GM21529 (cell line): ENCODE results near the gene USP48.
"Not testable (repeated sequence)": the region's sequence is repeated elsewhere in the genome, so short reads cannot be mapped to it uniquely, and the experiment has no call there.

ENCODE experiments used
- ATAC-seq: cut with Tn5 transposase; IDR thresholded peaks from one replicate; pipeline ENCODE4 v1.9.1; 2021; ENCODE audit not compliant: unreplicated experiment

The USP48 gene

GRCh38 chr1:21638531-21639341, 144.2 kb downstream of the USP48 start:
- ATAC-seq, result no peak

DNA sequence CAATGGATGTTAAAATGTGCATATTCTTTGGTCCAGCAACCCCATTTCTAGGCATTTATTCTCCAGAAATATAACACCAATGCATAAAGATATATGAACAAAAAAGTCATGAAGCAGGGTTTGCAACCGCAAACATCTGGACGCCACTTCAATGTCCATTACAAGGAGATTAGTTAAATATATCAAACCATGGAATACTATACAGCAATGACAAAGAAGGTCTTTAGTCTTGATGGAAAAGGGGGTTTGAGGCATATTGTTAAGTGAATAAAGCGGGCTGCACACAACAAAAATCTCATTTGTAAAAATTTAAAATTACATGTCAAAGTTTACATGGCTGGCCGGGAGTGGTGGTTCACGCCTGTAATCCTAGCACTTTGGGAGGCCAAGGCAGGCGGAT, 145.4 kb downstream of the USP48 start:
- no peak for ATAC-seq

- no peak for ATAC-seq
These were observed 146.9 kb downstream of the USP48 start for GRCh38 chr1:21636029-21636428.

DNA sequence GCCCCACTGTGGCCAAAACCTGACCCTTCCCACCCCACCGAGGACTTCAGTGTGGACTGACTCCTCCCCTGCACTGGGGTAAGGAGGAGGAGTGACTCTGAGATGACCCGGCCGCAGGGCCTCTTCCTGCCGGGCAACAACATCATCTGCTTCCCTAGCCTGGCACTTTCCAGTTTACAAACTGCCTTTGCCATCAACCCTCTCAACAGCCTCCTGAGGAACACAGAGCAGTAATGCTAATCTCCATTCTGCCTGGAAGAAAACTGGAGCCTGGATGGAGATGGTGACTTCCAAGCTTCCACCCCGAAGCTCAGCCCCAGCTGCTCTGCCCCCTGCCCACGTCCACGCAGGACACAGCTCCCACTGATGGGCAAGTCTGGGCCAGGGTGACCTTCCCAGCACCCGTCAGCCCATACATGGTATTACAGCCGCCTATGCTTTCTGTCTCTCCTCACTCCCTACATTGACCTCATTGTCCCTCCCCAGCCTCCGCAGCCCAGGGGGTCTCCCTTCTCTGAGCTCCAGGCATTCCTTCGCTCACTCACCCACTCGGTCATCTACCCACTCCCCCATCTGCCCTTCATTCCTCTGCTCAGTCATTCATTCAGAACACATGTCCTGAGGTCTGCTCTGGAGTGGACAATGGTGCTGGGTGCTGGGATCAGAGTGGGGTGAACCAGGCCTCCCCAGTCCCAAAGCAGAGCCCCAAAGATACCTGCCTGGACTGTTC, 148.0 kb downstream of the USP48 start:
- ATAC-seq, result no peak

GRCh38 chr1:21633992-21634805, 148.8 kb downstream of the USP48 start:
- no peak for ATAC-seq

DNA sequence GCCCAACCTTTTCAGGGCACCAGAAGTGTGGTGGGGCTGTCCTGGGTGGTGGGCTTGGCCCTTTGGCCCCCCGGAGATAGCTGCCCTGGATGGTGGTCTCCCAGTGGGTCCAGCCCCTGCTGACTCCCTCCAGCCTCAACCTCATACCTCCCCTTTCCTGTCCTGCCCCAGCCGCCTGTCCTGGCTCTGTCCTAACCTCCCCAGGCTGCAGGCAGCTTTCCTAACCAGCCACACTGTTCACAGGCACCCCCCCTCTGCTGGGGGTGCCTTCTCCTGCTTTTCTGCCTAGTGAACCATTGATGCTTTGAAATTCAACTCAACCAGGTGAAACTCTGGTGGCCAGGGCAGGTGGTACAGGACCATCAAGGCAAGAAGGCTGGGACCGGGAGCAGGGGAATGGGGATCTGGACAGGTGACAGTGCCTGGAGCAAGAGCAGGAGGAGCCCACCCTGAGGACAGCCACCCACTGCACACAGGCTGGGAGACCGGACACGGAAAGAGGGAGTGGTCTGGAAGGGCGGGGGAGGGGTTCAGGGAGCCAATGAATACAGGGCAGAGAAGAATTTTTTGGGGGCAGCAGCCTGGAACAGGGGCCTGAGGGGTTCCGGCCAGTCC, 149.7 kb downstream of the USP48 start:
- no peak for ATAC-seq

DNA sequence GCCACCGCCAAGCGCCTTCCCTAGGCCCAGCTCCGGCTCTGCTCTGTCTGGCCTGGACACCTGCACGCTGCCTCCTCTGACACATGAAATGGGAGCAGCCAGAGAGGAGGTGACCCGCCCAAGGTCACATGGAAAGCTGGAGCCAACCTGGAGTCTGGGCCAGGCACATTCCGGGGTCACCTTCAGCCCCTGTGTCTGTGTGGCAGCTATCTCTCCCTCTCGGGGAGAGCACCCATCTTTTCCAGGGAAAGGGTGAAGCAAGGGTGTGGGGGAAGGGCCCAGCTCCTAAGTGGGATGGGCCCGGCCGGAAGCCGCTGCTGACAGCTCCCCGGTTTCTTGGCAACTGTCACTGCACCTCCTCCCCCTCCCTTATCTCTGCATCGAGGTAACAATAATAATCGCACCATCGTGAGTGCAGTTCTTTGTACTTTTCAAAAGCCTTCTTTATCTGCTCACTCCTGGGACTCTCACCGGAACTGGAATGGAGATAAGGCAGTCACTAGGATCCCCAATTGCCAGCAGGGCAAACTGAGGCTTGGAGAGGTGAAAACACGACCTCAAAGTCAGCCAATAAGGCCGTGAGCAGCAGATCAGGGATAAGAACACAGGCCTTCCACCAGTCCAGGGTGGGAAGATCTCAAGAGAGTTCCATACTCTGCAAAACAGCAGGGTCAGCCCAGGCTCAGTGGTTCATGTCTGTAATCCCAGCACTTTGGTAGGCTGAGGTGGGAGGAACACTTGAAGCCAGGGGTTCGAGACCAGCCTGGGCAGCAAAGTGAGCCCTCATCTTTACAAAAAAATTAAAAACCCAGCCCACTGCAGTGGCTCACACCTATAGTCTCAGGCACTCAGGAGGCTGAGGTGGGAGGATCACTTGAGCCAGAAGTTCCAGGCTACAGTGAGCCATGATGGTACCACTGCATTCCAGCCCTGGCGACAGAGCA, 150.7 kb downstream of the USP48 start:
- ATAC-seq, result no peak

DNA sequence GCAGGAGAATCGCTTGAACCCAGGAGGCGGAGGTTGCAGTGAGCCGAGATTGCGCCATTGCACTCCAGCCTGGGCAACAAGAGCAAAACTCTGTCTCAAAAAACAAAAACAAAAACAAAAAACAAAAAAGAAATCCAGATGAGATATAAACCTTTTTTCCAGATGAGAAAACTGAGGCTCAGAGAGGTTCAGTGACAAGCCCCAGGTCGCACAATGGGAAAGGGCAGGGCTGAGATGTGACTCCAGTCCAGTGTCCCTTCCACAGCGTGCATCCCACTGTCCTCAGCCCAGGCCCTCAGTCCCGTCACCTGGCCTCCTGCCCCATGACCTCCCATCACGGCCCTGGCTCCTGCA, 151.4 kb downstream of the USP48 start:
- ATAC-seq, result not testable (repeated sequence)

GRCh38 chr1:21630571-21631343, 152.2 kb downstream of the USP48 start:
- no peak for ATAC-seq

GRCh38 chr1:21629971-21630370, 153.0 kb downstream of the USP48 start:
- no peak for ATAC-seq

DNA sequence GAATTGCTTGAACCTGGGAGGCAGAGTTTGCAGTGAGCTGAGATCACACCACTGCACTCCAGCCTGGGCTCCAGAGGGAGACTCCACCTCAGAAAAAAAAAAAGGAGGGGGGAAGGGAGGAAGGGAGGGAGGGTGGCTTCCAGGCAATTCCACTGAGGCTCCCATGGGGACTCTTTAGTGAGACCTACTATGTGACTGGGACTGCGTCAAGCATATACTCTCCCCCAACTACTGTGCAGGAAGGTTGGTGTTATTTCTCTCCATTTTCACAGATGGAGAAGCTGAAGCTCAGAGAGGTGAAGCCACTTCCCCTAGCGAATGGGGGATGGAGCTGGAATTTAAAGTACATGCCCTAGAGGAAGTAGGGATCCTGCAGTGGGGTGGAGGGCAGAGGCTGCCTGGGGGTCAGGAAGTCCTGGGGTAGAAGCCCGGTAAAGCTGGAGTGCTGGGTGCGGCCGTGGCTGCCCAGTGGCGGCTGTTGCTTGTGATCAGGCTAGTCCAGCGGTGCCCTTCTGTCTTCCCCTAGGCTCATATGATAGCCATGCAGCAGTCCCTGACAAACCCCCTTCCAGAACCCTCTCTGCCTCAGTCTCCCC, 154.1 kb downstream of the USP48 start:
- ATAC-seq, result no peak
